IPS-20b (cell line): ENCODE results near the gene ACSBG1.

Experiments used
- H3K27ac ChIP-seq: one replicate; pipeline ENCODE4 v1.5.1; 2013; ENCODE audit warnings: low read length
- H3K27me3 ChIP-seq: 2 replicates; pipeline ENCODE4 v1.6.1; 2013; ENCODE audit warnings: mild to moderate bottlenecking, low read length, inconsistent platforms; ENCODE audit not compliant: insufficient read depth
- H3K36me3 ChIP-seq: 2 replicates; pipeline ENCODE4 v1.6.1; 2013; ENCODE audit warnings: low read depth, mild to moderate bottlenecking, inconsistent platforms, low read length, moderate library complexity; ENCODE audit not compliant: insufficient read depth
- H3K4me1 ChIP-seq: 2 replicates; pipeline ENCODE4 v1.6.1; 2013; ENCODE audit warnings: mild to moderate bottlenecking, control low read depth, inconsistent platforms, low read length, moderate library complexity; ENCODE audit not compliant: insufficient read depth
- H3K4me3 ChIP-seq: 2 replicates; pipeline ENCODE4 v1.5.1; 2013; ENCODE audit warnings: mild to moderate bottlenecking, low read length, inconsistent platforms
- H3K9ac ChIP-seq: 2 replicates; pipeline ENCODE4 v1.6.1; 2013; ENCODE audit warnings: low read depth, mild to moderate bottlenecking, inconsistent platforms, low read length, moderate library complexity
- H3K9me3 ChIP-seq: 2 replicates; pipeline ENCODE4 v1.6.1; 2013; ENCODE audit warnings: mild to moderate bottlenecking, low read depth, low read length, inconsistent platforms; ENCODE audit not compliant: insufficient read depth

The ACSBG1 gene, protein sequence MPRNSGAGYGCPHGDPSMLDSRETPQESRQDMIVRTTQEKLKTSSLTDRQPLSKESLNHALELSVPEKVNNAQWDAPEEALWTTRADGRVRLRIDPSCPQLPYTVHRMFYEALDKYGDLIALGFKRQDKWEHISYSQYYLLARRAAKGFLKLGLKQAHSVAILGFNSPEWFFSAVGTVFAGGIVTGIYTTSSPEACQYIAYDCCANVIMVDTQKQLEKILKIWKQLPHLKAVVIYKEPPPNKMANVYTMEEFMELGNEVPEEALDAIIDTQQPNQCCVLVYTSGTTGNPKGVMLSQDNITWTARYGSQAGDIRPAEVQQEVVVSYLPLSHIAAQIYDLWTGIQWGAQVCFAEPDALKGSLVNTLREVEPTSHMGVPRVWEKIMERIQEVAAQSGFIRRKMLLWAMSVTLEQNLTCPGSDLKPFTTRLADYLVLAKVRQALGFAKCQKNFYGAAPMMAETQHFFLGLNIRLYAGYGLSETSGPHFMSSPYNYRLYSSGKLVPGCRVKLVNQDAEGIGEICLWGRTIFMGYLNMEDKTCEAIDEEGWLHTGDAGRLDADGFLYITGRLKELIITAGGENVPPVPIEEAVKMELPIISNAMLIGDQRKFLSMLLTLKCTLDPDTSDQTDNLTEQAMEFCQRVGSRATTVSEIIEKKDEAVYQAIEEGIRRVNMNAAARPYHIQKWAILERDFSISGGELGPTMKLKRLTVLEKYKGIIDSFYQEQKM

DNA sequence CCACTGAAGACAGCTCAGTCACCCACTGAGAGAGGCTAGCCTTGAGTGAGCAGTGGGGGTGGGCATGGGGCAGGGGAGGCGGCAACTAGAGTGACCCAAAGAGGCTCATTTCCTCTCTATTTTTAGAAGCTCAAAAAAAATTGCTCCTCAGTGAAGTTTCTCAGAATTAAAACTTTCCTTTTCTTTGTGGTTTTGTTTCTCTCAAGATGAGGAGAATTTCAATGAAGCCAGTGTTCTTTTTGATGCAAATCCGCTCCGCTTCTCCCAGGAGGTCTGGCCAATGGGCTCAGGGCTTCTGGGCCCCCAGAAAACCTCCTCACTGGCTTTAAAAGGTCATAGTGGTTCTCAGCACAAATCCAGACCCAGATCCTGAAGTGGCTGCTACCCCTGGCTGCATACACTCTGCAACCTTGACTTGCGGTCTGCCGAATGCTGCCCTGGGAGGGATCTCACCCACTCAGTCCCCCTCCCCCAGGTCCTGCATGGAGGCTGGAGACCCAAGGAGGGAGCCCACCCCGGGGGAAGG is at the start of gene ACSBG1:
Gene ACSBG1 (minus strand): TSS at position 51 of the 526 bp plus-strand sequence. CDS start 64 bp downstream, outside the sequence.
- peak within 1 kb of the TSS; percentile 27; the same call in 1 of the 2 replicates for H3K4me3 ChIP-seq
- peak within 1 kb of the TSS; percentile 52; the same call in 1 of the 2 replicates for H3K9ac ChIP-seq
- H3K4me1 ChIP-seq: peaks cover 12% of the 10 kb centered on the region; the same call in 1 of the 2 replicates
- H3K27me3 ChIP-seq: no peaks in the 10 kb centered on the region
- H3K27ac ChIP-seq: peak within 1 kb of the TSS; percentile 53
- no peaks in the 10 kb centered on the region for H3K36me3 ChIP-seq
- H3K9me3 ChIP-seq: no peaks in the 10 kb centered on the region

DNA sequence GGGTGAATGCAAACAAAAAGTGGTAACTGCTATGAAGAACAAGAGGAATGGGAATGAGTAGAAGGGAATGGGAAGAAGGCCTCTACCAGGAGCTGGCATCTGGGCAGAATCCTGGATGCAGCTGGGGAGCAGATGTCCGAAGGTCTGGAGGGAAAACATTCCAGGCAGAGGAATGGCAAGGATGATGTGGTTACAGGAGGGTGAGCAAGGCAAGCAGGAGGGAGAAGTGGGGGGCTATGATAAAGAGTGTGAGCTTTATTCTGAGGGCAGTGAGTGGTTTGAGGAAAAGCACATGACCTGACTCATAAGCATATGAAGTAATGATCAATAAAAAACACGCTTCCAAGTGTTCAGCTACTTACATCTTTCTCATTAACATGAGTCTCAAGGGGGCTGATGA is 48.0 kb upstream of the ACSBG1 start:
- H3K27ac ChIP-seq: no peak overlapping the region
- H3K27me3 ChIP-seq: no peaks in the 10 kb centered on the region
- peaks cover 52% of the 10 kb centered on the region for H3K36me3 ChIP-seq
- no peaks in the 10 kb centered on the region for H3K4me1 ChIP-seq
- H3K9ac ChIP-seq: no peak overlapping the region
- H3K4me3 ChIP-seq: no peak overlapping the region
- H3K9me3 ChIP-seq: no peaks in the 10 kb centered on the region

DNA sequence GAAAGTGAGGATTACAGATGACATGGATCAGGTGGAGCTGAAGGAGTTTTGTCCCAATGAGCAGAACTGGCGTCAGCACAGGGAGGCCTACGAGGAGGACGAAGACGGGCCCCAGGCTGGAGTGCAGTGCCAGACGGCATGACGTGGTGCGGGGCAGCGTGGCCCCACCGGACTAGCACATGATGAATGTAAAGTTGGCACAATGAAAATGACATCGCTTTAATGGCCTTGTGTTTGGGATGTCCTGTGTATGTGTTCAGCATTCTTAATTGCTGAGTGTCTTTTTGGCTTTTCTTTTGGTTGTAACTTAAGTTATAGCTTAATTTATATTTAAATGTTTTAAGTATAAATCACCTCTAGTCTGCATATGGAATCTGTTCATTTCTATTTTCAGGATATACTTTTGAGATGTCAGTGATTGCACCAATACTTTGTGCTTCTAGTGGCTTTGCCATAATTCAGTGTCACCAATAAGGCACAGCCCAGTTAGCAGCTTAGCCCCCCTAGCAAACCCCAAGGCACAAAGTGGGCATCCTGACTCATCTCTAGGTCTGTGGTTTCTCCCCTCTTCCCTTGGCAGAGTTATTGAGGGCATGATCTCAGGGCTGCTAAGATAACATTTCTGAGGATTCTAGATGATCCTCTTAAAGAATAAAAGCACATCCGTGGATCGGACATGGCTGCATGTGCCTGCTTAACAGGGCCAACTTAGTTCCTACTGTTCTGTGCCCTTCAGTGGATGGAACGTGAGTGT is 46.1 kb upstream of the ACSBG1 start:
- no peaks in the 10 kb centered on the region for H3K27me3 ChIP-seq
- no peak overlapping the region for H3K27ac ChIP-seq

DNA sequence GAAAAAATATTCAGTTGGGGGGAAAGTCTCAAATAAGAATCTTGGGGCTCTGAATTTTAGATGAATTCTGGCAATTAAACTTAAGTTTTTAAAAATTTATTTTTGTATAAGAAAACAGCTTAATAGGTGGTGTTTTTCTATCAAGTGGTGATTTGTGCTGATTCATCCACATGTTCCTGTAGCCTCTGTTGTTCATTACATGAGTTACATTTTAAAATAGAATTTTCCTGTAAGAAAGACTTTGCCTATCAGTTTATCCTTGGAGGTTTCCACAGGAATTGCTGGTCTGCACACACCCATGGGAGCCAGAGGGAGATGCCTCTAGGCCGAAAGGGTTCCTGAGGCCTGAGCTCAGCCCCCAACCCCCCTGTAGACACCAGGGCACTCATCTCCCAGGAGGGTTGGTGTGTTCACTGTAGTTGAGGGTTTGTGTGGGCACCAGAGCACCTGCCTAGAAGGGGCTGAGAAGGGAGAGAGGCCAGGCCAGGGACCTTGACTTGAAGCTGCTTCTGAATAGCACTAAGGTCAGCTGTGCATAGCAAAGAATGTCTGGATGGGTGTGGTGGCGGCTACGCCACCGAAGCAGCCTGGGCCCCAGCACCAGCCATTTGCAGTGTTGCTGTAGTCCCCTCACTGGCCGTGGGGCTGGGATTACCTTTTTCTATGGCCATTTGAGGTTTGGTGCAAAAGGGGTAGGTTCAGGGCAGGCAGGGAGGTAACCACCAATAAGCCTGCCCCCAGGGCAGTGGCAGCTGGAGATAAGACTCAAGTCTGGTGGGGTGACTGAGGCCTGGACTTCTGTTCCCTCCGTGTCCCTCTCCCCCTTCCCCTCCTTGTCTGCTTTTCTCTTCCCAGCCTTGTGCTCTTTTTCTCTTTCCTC is 41.9 kb upstream of the ACSBG1 start:
- Histone ChIP-seq H3K27me3 (no peaks in the 10 kb centered on the region), H3K9me3 (no peaks in the 10 kb centered on the region), H3K4me1 (no peaks in the 10 kb centered on the region), H3K27ac (no peak overlapping the region), H3K9ac (no peak overlapping the region), H3K36me3 (peaks cover under 1% of the 10 kb centered on the region; the same call in 1 of the 2 replicates), H3K4me3 (no peak overlapping the region)

More for the DNA sequence above, 46.1 kb upstream of the ACSBG1 start:
- Histone ChIP-seq H3K9me3 (no peaks in the 10 kb centered on the region), H3K4me1 (no peaks in the 10 kb centered on the region), H3K4me3 (no peak overlapping the region), H3K9ac (no peak overlapping the region), H3K36me3 (peaks cover 40% of the 10 kb centered on the region)

DNA sequence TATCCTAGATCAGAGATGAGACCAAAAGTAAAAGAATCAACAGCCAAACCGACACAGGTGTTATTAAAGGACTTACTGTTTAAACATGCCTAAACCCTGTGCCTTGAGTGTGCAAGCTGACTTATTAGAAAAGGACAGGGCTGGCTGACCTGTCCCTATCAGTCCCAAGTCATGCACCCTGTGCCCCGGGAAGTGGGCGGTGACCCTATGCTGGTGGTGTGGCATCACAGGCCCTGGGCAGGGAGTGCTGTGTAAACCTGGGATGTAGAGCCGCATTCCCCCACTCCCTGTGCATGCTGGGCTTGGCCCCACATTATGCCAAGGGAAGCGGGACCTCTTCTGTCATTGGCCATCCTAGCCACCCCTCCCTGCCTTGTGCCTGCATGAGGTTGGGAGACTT is 40.6 kb upstream of the ACSBG1 start:
- Histone ChIP-seq H3K9me3 (no peaks in the 10 kb centered on the region), H3K27ac (no peak overlapping the region), H3K4me3 (no peak overlapping the region), H3K36me3 (no peaks in the 10 kb centered on the region), H3K27me3 (no peaks in the 10 kb centered on the region), H3K4me1 (no peaks in the 10 kb centered on the region), H3K9ac (no peak overlapping the region)

DNA sequence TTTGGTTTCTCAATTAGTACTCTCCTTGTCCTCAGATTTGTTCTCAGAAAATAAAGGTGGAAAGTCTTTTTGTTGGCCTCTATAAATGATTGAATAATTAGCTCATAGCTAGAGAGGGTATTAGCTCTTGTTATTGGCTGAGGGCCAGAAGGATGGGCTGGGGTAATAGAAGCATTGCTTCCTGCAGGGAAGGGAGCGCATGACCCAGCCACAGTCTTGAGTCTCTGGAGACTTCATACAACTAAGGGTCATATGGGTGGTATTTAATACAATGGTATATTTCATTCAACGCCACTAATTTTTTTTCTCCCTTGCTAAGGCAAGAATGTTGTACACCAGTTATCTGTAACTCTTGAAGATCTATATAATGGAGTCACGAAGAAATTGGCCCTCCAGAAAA is 38.4 kb upstream of the ACSBG1 start:
- no peaks in the 10 kb centered on the region for H3K27me3 ChIP-seq
- H3K27ac ChIP-seq: no peak overlapping the region
- H3K9ac ChIP-seq: no peak overlapping the region
- H3K9me3 ChIP-seq: no peaks in the 10 kb centered on the region
- no peaks in the 10 kb centered on the region for H3K4me1 ChIP-seq
- no peak overlapping the region for H3K4me3 ChIP-seq
- no peaks in the 10 kb centered on the region for H3K36me3 ChIP-seq

DNA sequence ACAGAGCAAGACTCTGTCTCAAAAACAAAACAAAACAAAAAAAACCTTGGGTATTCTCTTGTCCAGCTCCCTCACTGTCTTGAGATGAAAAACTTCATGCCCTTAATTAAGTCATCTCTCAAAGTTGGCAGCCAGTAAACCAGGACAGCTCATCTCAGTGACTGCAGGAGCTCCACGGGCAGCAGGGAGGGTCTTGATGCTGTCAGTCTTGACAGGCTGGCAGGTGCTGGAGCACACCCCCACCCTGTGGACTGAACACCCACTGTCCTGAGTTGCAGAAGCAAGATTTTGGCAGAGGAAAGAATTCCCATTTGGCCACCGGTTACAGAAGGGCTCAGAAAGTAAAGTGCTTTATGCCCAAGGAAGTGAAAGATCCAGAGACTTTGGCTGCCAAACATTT is 38.0 kb upstream of the ACSBG1 start:
- Histone ChIP-seq H3K9ac (no peak overlapping the region), H3K36me3 (no peaks in the 10 kb centered on the region), H3K27ac (no peak overlapping the region), H3K4me3 (no peak overlapping the region), H3K9me3 (no peaks in the 10 kb centered on the region), H3K4me1 (no peaks in the 10 kb centered on the region), H3K27me3 (no peaks in the 10 kb centered on the region)

GRCh38 chr15:78266806-78267205 is 32.4 kb upstream of the ACSBG1 start:
- Histone ChIP-seq H3K9ac (no peak overlapping the region), H3K4me3 (no peak overlapping the region), H3K27ac (no peak overlapping the region), H3K27me3 (peaks cover 23% of the 10 kb centered on the region), H3K4me1 (no peaks in the 10 kb centered on the region), H3K9me3 (no peaks in the 10 kb centered on the region), H3K36me3 (no peaks in the 10 kb centered on the region)

- H3K4me3 ChIP-seq: no peak overlapping the region
- peaks cover 23% of the 10 kb centered on the region for H3K27me3 ChIP-seq
- H3K36me3 ChIP-seq: no peaks in the 10 kb centered on the region
- no peak overlapping the region for H3K9ac ChIP-seq
- no peak overlapping the region for H3K27ac ChIP-seq
- no peaks in the 10 kb centered on the region for H3K4me1 ChIP-seq
- no peaks in the 10 kb centered on the region for H3K9me3 ChIP-seq
Observed at GRCh38 chr15:78266229-78266628, 31.9 kb upstream of the ACSBG1 start.

- H3K4me1 ChIP-seq: no peaks in the 10 kb centered on the region
- H3K9ac ChIP-seq: no peak overlapping the region
- H3K9me3 ChIP-seq: no peaks in the 10 kb centered on the region
- peaks cover 23% of the 10 kb centered on the region for H3K27me3 ChIP-seq
- H3K4me3 ChIP-seq: no peak overlapping the region
- H3K27ac ChIP-seq: no peak overlapping the region
- no peaks in the 10 kb centered on the region for H3K36me3 ChIP-seq
Observed at GRCh38 chr15:78265752-78266224, 31.4 kb upstream of the ACSBG1 start.
